ENCODE results near the gene STYXL1. TPM values are rescaled to one million over a fixed set of nuclear protein-coding genes. Genes with fewer than 3 reads are reported as not detected.
A peak's percentile ranks its signal among the peaks of the same experiment; 100 is the strongest.

STYXL1 gene
- total RNA-seq, 6 experiments from 2014 or later = 13.8 to 28.5 (median 21.2) TPM

GRCh38 chr7:75960372-75960771 is 87.4 kb downstream of the STYXL1 start:
- Histone ChIP-seq H3K27ac (peak overlapping the region in 1 of 3 donors; percentile 81), H3K36me3 (peaks cover 0 to 93% (median 37%) of the 10 kb centered on the region in 4 donors), H3K9me3 (no peaks in the 10 kb centered on the region), H3K27me3 (no peaks in the 10 kb centered on the region), H3K4me1 (peaks cover 0 to 91% (median 28%) of the 10 kb centered on the region in 4 donors), H3K4me3 (no peak overlapping the region)
- no peak for TF ChIP-seq CTCF (IDR thresholded peaks at IDR 0.05)
- TF ChIP-seq POLR2A (IDR thresholded peaks at IDR 0.05) = no peak
- 97% methylated on average over 3 of the region's 6 CpGs for WGBS (ENCODE audit: insufficient coverage, low coverage, low lambda C conversion rate, missing lambda C conversion rate)
- intact Hi-C loops (cut with DNase I) = no loop called here
- ATAC-seq = no peak
- no peak for DNase-seq

DNA sequence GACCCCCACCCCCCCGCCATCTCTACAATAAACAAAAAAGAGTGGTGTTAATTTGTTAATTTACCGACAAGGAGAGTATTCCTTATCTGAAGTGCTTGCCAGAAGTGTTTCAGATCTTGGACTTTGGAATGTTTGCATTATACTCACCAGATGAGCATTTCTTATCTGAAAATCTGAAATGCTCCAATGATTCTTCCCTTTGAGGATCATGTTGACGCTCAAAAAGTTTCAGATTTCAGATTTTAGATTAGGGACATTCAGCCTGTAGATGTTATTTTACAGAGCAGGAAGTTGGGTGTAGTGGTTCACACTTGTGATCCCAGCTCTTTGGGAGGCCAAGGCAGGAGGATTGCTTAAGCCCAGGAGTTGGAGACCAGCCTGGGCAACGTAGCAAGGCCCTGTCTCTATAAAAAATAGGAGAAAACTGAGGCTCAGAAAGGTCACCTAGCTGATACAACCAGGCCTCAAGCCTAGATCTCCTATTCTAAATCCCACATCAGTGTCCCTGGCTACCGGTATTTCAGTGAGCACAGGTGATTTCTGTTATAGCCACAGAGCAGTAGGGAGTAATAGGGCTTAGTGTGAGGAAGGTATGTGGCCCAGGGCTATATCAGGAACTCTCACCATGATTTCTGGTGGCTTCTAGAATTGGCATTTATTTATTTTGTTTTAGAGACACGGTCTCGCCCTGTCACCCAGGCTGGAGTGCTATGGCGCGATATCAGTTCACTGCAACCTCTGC is 88.8 kb downstream of the STYXL1 start:
- H3K27ac ChIP-seq = peak overlapping the region; percentile 12 to 81 (median 71)
- H3K27me3 ChIP-seq = no peaks in the 10 kb centered on the region
- 49% methylated on average over 5 of the region's 9 CpGs for WGBS (ENCODE audit: insufficient coverage, low coverage, low lambda C conversion rate, missing lambda C conversion rate)
- ATAC-seq (no peak), DNase-seq (no peak)
- no peak overlapping the region for H3K4me3 ChIP-seq
- intact Hi-C loops (cut with DNase I) = no loop called here
- no peaks in the 10 kb centered on the region for H3K9me3 ChIP-seq
- H3K4me1 ChIP-seq = peaks cover 0 to 91% (median 23%) of the 10 kb centered on the region in 4 donors
- peaks cover 0 to 94% (median 43%) of the 10 kb centered on the region in 4 donors for H3K36me3 ChIP-seq
- no peak for TF ChIP-seq POLR2A (IDR thresholded peaks at IDR 0.05)
- TF ChIP-seq CTCF (IDR thresholded peaks at IDR 0.05) = no peak

- H3K36me3 ChIP-seq = peaks cover 0 to 90% (median 40%) of the 10 kb centered on the region in 4 donors
- DNase-seq (peak in 2 of 3 donors; percentile 8 to 54), ATAC-seq (peak; percentile 2 to 15 (median 4))
- no peaks in the 10 kb centered on the region for H3K9me3 ChIP-seq
- peak overlapping the region in 2 of 3 donors; percentile 71 to 81 for H3K27ac ChIP-seq
- TF ChIP-seq POLR2A (IDR thresholded peaks at IDR 0.05) (no peak), CTCF (IDR thresholded peaks at IDR 0.05) (no peak)
- H3K27me3 ChIP-seq = no peaks in the 10 kb centered on the region
- no peak overlapping the region for H3K4me3 ChIP-seq
- intact Hi-C loops (cut with DNase I) = no loop called here
- H3K4me1 ChIP-seq = peaks cover 0 to 80% (median 15%) of the 10 kb centered on the region in 4 donors
- 52% methylated on average over 8 of the region's 16 CpGs for WGBS (ENCODE audit: insufficient coverage, low coverage, low lambda C conversion rate, missing lambda C conversion rate)
Measured at GRCh38 chr7:75957021-75957736, 90.6 kb downstream of the STYXL1 start.

DNA sequence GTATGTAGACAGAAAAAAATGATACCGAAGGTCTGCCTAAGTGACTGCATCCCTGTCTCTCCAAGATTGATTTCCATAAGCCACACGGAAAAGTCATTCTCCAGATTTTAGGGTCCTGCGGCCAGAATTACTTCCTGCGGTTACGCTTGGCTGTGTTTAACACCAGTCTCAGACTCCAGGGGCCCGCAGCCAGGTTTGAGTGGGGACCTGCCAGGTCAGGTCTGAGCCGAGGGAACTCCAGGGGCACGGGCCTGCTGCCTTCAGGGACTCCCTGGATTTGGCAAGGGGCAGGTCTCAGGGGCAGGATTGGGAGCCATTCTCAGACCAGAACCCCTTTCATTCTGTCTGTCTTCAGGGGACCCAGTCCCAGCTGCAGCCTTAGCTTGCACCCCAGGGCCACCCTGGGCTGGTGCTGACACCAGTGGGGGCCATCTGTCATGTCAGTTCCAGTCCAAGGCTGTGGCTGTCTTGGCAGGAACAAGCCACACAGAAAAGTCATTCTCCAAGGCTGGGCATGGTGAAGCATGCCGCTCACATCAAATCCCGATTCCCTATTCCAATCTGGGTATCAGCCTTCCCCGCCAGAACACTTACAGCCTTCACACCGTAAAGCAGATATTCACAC is 92.4 kb downstream of the STYXL1 start:
- peak overlapping the region; percentile 62 to 81 (median 71) for H3K27ac ChIP-seq
- intact Hi-C loops (cut with DNase I) = no loop called here
- TF ChIP-seq POLR2A (IDR thresholded peaks at IDR 0.05) (no peak), CTCF (IDR thresholded peaks at IDR 0.05) (no peak)
- peaks cover 0 to 73% (median 16%) of the 10 kb centered on the region in 4 donors for H3K4me1 ChIP-seq
- ATAC-seq = peak in 1 of 4 donors; percentile 1
- DNase-seq = no peak
- H3K9me3 ChIP-seq = no peaks in the 10 kb centered on the region
- H3K27me3 ChIP-seq = no peaks in the 10 kb centered on the region
- WGBS (ENCODE audit: insufficient coverage, low coverage, low lambda C conversion rate, missing lambda C conversion rate) = 98% methylated on average over 4 of the region's 12 CpGs
- H3K36me3 ChIP-seq = peaks cover 0 to 72% (median 33%) of the 10 kb centered on the region in 4 donors
- no peak overlapping the region for H3K4me3 ChIP-seq

Measured in right lobe of liver (tissue), 6 donors.